Activated B cell treated with CpG ODN at 0.5 μM for 24 hours (primary cell): ENCODE measurements around the gene TBC1D2B. TPM values are rescaled to one million over a fixed set of nuclear protein-coding genes. Genes with fewer than 3 reads are reported as not detected.

Experiments
- ATAC-seq: fragments of 200-7000 bp; cut with Tn5 transposase; one replicate; pipeline ENCODE4 v1.10.0; 2021; ENCODE audit warnings: low read depth, mild to moderate bottlenecking, moderate library complexity
- CTCF ChIA-PET: fragments of 350-600 bp; sonication (Branson Sonifier 250); formaldehyde crosslinking; loops from one replicate; lab custom pipeline; 2021; ENCODE audit warnings: antibody characterized with exemption; lab: Charles Lee
- POLR2A ChIA-PET: fragments of 350-600 bp; sonication (Branson Sonifier 250); formaldehyde crosslinking; loops from one replicate; lab custom pipeline; 2021; ENCODE audit warnings: antibody characterized with exemption; lab: Charles Lee
- DNase-seq: peaks from one replicate; pipeline ENCODE4 v3.0.0; 2022
- H3K27ac Mint-ChIP-seq: one replicate; pipeline ENCODE4 v1.8.0; 2020; ENCODE audit warnings: mixed read lengths
- H3K27me3 Mint-ChIP-seq: one replicate; pipeline ENCODE4 v1.8.0; 2021; ENCODE audit warnings: mixed read lengths
- H3K36me3 Mint-ChIP-seq: one replicate; pipeline ENCODE4 v1.8.0; 2021; ENCODE audit warnings: low read depth, mixed read lengths
- H3K4me1 Mint-ChIP-seq: one replicate; pipeline ENCODE4 v1.8.0; 2021; ENCODE audit warnings: mixed read lengths
- H3K4me3 Mint-ChIP-seq: one replicate; pipeline ENCODE4 v1.8.0; 2020; ENCODE audit warnings: mild to moderate bottlenecking, mixed read lengths
- H3K9me3 Mint-ChIP-seq: one replicate; pipeline ENCODE4 v1.8.0; 2020; ENCODE audit warnings: mixed read lengths
- CTCF ChIP-seq: fragments of 200-600 bp; IDR thresholded peaks from one replicate; pipeline ENCODE4 v1.8.0; 2022; ENCODE audit warnings: antibody characterized with exemption, mild to moderate bottlenecking
- intact Hi-C: fragments of 100-400 bp; cut with micrococcal nuclease; formaldehyde crosslinking; loops from one replicate; pipeline ENCODE4 v1.15.1; 2024
- total RNA-seq: library from RNA; stranded (reverse); gene quantifications from 2 replicates; pipeline ENCODE4 v1.2.3, GENCODE V29; 2022

Gene TBC1D2B
- total RNA-seq, 1 donor from 2014 or later = 13.7 TPM

GRCh38 chr15:78037779-78038305 lies 39.7 kb downstream of the TBC1D2B start:
- DNase-seq (no peak), ATAC-seq (no peak)
- H3K27me3 Mint-ChIP-seq = no peaks in the 10 kb centered on the region
- H3K9me3 Mint-ChIP-seq = no peaks in the 10 kb centered on the region
- H3K4me1 Mint-ChIP-seq = peaks cover 40% of the 10 kb centered on the region
- TF ChIP-seq CTCF = no peak
- POLR2A ChIA-PET = no interaction called here
- H3K27ac Mint-ChIP-seq = no peak overlapping the region
- intact Hi-C loops = loop anchor here (10.0 kb wide), 1 partner anchor 73 kb away; no protein-coding TSS in a partner anchor
- H3K4me3 Mint-ChIP-seq = no peak overlapping the region
- CTCF ChIA-PET = no interaction called here
- H3K36me3 Mint-ChIP-seq = peaks cover 6% of the 10 kb centered on the region

GRCh38 chr15:78037328-78037727 lies 40.2 kb downstream of the TBC1D2B start:
- Mint-ChIP-seq H3K4me1 (peaks cover 44% of the 10 kb centered on the region), H3K4me3 (no peak overlapping the region), H3K27me3 (no peaks in the 10 kb centered on the region), H3K36me3 (peaks cover 5% of the 10 kb centered on the region), H3K9me3 (no peaks in the 10 kb centered on the region), H3K27ac (no peak overlapping the region)
- DNase-seq (no peak), ATAC-seq (no peak)
- no peak for TF ChIP-seq CTCF
- intact Hi-C loops = loop anchor here (10.0 kb wide), 1 partner anchor 73 kb away; no protein-coding TSS in a partner anchor
- CTCF ChIA-PET = no interaction called here
- POLR2A ChIA-PET = no interaction called here

- H3K27me3 Mint-ChIP-seq = no peaks in the 10 kb centered on the region
- intact Hi-C loops = loop anchor here (2.0 to 10.0 kb wide), 3 partner anchors 21 to 71 kb away; partner anchors contain the start of gene TBC1D2B
- ATAC-seq (no peak), DNase-seq (no peak)
- peaks cover 50% of the 10 kb centered on the region for H3K4me1 Mint-ChIP-seq
- no peak overlapping the region for H3K27ac Mint-ChIP-seq
- no peaks in the 10 kb centered on the region for H3K9me3 Mint-ChIP-seq
- no peak for TF ChIP-seq CTCF
- ChIA-PET CTCF (interaction anchor here (1.0 to 3.1 kb wide), 2 partner anchors 31 to 73 kb away, joined by 4 to 17 read pairs; no protein-coding TSS in a partner anchor), POLR2A (interaction anchor here (0.5 to 1.9 kb wide), 3 partner anchors 24 to 48 kb away, joined by 3 to 5 read pairs (median 4); no protein-coding TSS in a partner anchor)
- H3K36me3 Mint-ChIP-seq = peaks cover 5% of the 10 kb centered on the region
- H3K4me3 Mint-ChIP-seq = no peak overlapping the region
These were observed 41.5 kb downstream of the TBC1D2B start for GRCh38 chr15:78035861-78036476.

GRCh38 chr15:78035321-78035751 lies 42.2 kb downstream of the TBC1D2B start:
- peaks cover 8% of the 10 kb centered on the region for H3K36me3 Mint-ChIP-seq
- POLR2A ChIA-PET = interaction anchor here (0.6 to 1.9 kb wide), 5 partner anchors 25 to 135 kb away, joined by 3 to 5 read pairs (median 4); partner anchors contain the start of gene IDH3A
- no peak for TF ChIP-seq CTCF
- peaks cover 50% of the 10 kb centered on the region for H3K4me1 Mint-ChIP-seq
- H3K4me3 Mint-ChIP-seq = peak overlapping the region; percentile 29
- H3K27ac Mint-ChIP-seq = no peak overlapping the region
- no peaks in the 10 kb centered on the region for H3K27me3 Mint-ChIP-seq
- ATAC-seq (peak; percentile 32), DNase-seq (no peak)
- no peaks in the 10 kb centered on the region for H3K9me3 Mint-ChIP-seq
- CTCF ChIA-PET = interaction anchor here (1.0 to 3.1 kb wide), 2 partner anchors 32 to 73 kb away, joined by 4 to 17 read pairs; no protein-coding TSS in a partner anchor
- intact Hi-C loops = loop anchor here (2.0 to 10.0 kb wide), 3 partner anchors 21 to 71 kb away; partner anchors contain the start of gene TBC1D2B
